Stimulated activated CD4-positive, alpha-beta T cell treated with anti-CD3 and anti-CD28 coated beads, Interleukin-15, amount 100 ng/mL, for 1 hour (primary cell): ENCODE measurements around the gene BABAM2.
"Not testable (repeated sequence)": the region's sequence is repeated elsewhere in the genome, so short reads cannot be mapped to it uniquely, and the experiment has no call there.

Experiments used
- DNase-seq, 2 donors: peaks; one replicate each; pipeline ENCODE4 v3.0.0-alpha.2; 2020; ENCODE audit warnings: low read depth in 1 of 2, low spot score in 1 of 2

The BABAM2 gene

DNA sequence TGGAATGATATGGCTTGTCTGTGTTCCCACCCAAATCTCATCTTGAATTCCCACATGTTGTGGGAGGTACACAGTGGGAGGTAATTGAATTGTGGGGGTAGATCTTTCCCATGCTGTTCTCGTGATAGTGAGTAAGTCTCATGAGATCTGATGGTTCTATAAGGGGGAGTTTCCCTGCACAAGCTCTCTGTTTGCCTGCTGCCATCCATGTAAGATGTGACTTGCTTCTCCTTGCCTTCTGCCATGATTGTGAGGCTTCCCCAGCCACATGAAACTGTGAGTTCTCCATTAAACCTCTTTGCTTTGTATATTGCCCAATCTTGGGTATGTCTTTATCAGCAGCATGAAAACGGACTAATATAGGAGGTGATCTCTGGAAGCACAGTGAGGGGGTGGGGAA, 78.4 kb downstream of the BABAM2 start:
- not testable (repeated sequence) for DNase-seq

- DNase-seq = no peak
Observed at GRCh38 chr2:27972311-27972710, 81.8 kb downstream of the BABAM2 start.

- DNase-seq = no peak
Observed at GRCh38 chr2:27973592-27973991, 83.1 kb downstream of the BABAM2 start.

DNA sequence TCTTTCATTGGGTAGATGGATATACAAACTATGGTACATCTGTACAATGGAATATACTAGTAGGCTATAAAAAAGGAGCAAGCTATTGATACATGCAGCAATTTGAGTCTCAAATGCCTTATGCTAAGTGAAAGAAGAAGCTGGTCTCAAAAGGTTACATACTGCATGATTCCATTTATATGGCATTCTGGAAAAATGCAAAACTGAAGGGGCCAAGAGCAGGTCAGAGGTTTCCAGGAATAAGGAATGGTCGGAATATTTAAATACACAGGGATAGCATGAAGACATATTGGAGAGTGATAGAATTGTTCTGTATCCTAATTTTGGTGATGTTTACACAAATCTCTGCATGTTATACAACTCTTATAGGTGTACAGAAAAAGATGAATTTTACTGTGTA, 85.8 kb downstream of the BABAM2 start:
- DNase-seq = no peak

GRCh38 chr2:27977731-27978312, 87.3 kb downstream of the BABAM2 start:
- DNase-seq = no peak

GRCh38 chr2:27978761-27979160, 88.2 kb downstream of the BABAM2 start:
- not testable (repeated sequence) for DNase-seq

GRCh38 chr2:27980242-27980641, 89.7 kb downstream of the BABAM2 start:
- DNase-seq = no peak

GRCh38 chr2:27984153-27984552, 93.6 kb downstream of the BABAM2 start:
- DNase-seq = no peak

DNA sequence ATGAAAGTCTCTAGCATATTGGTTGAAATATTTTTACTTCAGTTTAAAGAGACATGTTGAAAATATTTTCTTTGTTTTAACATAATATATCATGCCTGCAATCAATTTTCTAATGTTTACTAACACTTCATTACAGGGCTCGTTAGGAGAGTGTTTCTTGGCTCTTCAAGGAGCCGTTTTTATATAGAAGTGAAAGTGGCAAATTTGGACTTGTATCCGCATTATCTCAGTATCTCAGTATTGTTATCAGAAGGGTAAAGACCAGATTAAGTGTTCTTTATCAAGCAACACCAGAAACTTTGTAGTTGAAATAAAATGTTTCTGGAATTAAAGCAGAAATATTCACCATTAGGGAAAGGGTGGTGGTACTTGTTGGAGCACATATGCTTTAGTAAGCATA, 97.8 kb downstream of the BABAM2 start:
- no peak for DNase-seq

- DNase-seq = no peak
Observed at GRCh38 chr2:27988718-27989117, 98.2 kb downstream of the BABAM2 start.

GRCh38 chr2:27989149-27989548, 98.6 kb downstream of the BABAM2 start:
- no peak for DNase-seq

DNA sequence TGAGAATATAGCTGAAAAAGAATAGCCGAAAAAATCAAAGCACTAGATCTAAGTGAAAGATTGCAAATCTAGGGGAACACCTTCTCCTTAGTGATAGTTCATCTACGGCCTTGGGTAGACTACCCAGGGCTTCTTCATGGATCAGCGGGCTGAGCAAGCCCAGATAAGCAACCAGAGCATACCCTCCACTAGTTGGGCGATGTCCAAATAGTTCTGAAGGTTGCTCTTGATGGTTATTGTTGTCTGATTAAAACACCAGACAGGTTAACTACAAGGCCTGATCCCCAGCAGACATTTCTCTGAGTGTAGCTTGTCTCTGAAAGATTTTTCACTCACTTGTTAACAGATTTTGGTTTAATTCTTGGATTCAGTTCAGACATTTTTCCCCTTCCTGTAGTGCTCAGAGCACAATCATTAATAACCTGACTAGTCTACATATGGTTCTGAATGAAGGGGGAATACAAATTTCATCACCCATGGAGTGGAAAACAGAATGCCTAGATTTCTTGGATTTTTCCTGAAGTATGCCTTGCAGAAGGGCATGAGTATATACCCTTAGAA, 99.6 kb downstream of the BABAM2 start:
- no peak for DNase-seq

- DNase-seq = no peak
Observed at GRCh38 chr2:27991146-27991545, 100.6 kb downstream of the BABAM2 start.

DNA sequence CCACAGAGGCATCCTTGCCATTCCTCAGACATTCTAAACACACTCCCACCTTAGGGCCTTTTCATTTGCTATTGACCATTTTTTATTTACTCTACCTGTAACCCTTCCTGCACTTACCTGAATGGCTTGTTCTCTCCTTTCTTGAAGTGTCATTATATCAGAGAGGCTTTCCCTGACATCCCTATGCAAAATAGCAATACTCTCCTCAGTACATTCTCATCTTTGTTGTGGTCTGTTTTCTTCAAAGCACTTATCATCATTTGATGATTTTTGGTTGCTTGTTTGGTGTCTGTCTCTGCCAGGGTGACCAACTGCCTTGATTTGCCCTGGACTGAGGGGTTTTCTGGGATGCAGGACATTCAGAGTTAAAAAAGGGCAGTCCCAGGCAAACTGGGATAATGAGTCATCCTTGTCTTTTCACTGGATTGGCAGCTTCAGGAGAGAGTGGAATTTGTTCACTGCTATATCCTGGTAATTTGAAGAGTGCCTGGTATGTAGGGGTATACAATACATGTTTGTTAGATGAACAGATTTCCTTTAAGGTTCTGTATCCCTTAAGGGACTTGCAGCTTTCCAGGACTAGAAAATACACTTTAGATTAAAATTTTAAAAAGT, 102.4 kb downstream of the BABAM2 start:
- DNase-seq = no peak

DNA sequence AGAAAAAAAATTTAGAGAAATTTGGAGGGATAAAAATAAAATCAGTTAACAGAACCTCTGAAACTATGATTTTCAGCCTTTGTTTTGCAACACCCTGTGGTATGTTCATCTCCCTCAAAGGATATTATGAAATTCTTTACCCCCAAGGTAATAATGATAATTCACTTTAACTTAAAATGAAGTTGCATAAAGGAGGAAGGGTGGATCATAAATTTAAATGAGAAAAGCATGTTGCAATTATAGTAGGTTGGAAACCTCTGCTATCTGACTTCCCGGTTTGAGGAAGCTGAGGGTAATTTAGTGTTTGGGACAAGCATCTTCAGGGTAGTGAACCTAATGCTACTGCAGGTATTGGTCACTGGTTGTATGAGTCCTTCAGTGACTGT, 102.9 kb downstream of the BABAM2 start:
- DNase-seq = no peak

GRCh38 chr2:27993950-27994728, 103.6 kb downstream of the BABAM2 start:
- no peak for DNase-seq

GRCh38 chr2:27996156-27996922, 105.8 kb downstream of the BABAM2 start:
- no peak for DNase-seq

GRCh38 chr2:28000287-28000686, 109.8 kb downstream of the BABAM2 start:
- no peak for DNase-seq

GRCh38 chr2:28002181-28002580, 111.7 kb downstream of the BABAM2 start:
- no peak for DNase-seq

DNA sequence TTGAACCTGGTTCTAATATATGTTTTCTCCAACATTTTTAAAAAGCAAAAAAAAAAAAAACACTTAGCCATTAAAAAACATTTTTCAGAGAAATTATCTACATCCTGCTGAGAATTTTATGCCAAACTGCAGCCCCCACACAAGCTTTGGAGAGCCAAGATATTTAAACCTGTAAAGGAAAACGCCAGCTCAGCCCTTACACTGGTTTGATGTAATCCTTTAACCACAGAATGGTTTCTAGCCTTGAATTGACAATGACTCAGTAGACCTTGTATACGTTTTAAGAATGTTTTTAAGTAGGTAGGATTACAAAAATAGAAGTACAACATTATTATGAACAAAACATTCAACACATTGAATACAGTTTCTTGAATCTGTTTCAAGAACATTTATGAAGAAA, 113.6 kb downstream of the BABAM2 start:
- no peak for DNase-seq

- DNase-seq = no peak
Observed at GRCh38 chr2:28009732-28010131, 119.2 kb downstream of the BABAM2 start.
